Activated T-cell treated with anti-CD3 and anti-CD28 coated beads, Interleukin-2, amount 50 U/mL, for 1 hour (primary cell): Measurements from ENCODE around the gene ARL13A.
"Not testable (repeated sequence)": the region's sequence is repeated elsewhere in the genome, so short reads cannot be mapped to it uniquely, and the experiment has no call there.

ENCODE experiments used
- DNase-seq: peaks from one replicate; pipeline ENCODE4 v3.0.0-alpha.2; 2020

The ARL13A gene

DNA sequence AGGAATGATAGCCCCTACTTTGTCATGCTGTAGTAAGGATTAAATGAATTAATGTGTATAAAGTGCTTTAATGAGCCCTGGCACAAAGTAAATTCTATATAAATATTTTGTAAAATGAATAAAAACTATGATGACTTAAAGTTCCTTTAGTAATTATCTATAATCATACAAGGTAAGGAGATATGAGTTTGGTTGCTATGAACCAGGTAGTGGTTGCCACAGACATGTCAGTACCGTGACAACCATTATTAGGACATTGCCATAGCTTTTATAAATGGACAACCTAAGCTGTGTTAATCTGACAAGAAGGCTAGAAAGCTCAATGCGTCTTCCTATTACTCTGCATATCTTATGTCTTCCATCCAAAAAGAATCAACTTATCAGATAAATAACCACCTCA lies at the start of gene ARL13A:
Gene ARL13A (plus strand): TSS at position 301 of the 400 bp plus-strand sequence. CDS start 3,982 bp downstream, outside the sequence.
- DNase-seq: no peak

DNA sequence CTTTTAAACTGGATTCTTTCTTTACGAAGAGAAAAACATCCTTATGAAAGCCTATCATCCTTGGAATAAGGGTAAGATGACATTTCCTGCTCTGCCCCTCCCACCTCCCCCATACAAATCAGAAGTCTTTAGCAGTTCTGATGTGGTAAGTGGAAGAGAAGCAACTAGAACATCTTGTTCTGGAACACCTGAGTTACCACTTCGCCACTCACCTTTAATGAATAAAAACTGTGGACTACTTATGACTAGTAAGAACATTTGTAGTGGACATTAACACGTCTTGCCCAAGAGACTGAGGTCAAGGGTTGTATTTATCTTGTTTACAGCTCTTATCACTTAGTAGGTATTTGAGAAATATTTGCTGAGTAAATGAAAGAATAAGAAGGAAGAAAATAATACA lies 45.1 kb upstream of the ARL13A start:
- DNase-seq: no peak

DNA sequence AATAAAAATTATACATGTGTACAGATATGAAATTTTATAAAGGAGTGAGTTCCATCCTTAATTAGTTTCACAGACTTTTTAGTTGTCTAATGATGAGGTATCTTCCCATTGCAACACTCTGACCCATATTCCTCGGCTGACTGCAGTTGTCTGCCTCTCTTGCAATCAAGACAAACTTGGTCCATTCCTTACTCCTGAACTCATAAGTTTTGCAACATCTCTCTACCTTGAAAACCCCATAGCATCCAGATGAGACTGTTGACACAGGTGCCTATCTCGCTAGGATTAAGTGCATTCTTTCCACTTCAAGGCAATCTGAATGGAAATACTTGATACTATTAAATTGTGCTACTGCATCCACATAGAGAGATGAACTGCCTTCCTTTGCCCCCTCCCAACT lies 43.1 kb upstream of the ARL13A start:
- no peak for DNase-seq

DNA sequence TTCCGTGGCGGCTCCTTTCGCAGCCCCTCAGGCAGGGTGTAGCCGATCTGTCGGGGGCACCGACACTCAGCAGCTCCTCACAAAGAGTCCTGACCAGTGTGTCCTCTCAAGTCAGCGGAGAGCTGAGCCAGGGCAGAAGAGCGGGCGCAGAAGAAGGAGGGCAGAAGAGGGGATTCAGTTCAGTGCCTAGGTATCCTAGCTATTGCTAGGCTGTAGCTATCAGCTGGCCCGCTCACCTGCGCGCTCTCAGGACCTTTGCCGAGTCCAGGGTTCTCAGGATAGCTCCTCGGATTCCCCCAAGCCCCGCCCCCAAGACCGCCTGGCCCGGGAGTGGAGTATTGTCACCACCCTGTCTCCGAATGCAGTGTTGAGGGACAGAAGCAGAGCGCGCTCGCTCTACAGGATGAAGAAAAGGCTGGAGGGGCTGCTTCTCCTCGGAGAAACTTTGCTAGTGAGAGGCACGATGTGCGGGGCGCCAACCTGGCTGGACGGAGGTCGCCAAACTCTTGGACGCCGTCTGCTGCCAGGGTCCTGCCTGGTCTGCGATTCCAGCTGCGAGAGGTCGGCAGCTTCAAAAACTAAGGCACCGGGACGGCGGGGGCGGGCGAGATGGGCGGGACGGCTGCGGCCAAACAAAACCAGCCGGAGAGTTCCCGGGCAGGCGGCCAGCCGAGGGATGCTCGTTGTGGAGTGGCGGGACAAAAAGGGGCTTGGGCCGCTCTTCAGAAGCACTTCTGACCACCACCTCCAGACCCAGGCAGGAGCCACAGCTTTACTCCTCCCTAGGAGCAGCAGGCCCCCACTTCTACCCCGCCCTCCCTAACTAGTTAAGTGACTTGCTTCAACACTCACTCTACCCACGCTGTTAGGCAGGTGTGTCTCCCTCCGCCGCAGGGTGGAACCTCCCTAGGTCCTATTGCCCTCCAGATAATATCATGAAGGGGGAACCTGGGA lies 40.6 kb upstream of the ARL13A start, which contains the start of gene XKRX:
Gene XKRX (minus strand): TSS at position 258 of the 954 bp plus-strand sequence. CDS start 613 bp downstream, outside the sequence.
- peak; percentile 41 for DNase-seq

DNA sequence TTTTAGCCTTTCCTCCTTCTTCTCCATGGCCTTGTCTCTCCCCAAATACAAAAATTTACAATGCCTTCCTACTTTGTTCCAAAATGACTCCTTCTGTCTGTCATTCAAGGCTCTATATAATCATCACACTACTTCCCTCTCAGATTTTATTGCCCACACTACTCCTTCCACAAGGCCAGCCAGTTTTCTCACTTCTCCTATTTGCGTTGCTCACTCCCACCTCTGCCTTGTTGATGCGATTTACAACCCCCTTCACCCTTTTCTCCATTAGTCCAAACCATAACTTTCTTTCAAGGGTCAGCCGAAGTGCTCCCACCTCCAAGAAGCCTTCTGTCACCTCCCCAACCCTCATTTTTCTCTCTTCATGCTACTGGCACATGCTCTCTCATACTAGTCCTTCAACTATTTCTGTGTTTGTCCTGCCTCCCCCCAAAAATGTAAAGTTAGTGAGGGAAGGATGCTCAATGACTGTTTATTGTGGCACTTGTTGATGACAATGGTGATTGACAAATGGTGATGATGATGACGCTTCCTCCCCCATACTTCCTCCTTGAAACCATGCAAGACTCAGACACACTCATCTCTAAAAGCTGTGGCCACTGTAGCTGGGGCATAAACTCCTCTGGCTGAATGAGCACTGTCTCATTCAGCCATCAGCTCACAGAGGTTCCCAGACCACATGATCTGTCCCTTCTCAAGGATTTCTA lies 38.1 kb upstream of the ARL13A start:
- no peak for DNase-seq

DNA sequence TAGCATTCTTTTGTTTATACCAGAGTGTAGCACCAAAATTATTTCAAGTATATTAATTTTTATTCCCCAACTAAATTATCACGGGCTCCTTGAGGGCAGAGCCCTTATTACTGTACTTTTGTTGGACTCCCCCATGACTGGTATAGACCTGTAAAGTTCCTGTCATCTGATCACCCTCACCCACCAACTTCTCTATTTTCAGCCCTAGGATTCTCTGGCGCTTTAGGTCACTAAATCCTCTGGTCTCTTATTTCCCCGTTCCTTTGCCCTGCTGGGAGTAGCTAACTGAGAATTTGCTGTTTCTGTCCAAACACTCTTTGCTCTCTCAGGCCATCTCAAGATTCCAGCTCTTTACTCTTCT lies 37.6 kb upstream of the ARL13A start:
- no peak for DNase-seq

DNA sequence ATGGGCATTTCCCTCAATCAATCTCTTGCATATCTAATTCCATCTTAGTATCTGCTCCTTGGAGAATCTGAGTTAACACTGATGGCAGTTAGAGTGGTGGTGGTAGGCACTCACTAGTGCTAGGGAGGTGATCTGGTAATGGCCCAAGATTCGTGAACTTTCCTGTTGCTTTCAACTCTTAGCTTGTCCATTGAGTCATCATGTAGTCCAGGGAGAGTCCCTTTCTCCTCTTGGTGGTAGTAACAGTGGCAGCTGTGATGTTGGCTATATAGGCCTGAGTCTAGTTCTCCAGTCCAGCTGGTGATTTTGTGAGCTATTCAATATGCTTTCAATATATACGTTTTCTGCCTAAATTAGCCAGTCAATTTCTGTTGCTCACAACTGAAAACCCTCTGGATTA lies 33.7 kb upstream of the ARL13A start:
- DNase-seq: no peak

DNA sequence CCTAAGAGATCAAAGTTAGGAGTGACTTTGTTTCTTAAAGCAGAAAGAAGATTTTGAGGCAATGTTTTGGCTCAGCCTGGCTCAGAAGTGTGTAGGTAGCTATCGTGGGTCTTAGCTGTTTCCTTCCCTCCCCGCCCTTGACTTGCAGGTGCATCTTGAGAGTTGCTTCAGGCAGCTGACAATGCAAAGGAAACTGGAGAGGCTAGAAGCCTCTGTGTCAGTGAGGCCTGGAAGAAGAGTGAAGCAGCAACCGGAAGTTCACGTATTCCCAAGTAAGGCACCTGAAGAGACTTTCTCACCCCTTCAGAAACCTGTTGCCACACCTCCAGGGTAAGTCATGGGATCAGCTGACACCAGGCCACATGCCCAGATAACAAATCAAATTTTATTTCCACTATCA lies 30.2 kb upstream of the ARL13A start:
- DNase-seq: no peak

DNA sequence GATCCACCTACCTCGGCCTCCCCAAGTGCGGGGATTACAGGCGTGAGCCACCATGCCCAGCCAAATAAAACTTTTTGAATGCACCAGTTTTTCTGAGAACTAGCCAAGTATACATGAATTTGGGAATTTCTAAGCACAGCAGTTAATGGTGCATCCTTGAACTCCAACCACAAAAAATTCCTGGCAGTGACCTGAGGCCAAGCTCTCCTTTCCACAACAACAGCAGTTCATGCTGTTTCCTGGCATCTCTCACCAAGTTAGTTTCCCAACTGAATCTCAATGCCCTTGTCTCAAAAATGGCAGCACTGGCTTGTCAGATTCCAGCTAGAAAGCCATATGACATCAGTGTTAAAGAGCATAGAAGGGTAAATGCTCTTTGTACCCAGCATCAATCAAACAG lies 24.9 kb upstream of the ARL13A start:
- DNase-seq: no peak

DNA sequence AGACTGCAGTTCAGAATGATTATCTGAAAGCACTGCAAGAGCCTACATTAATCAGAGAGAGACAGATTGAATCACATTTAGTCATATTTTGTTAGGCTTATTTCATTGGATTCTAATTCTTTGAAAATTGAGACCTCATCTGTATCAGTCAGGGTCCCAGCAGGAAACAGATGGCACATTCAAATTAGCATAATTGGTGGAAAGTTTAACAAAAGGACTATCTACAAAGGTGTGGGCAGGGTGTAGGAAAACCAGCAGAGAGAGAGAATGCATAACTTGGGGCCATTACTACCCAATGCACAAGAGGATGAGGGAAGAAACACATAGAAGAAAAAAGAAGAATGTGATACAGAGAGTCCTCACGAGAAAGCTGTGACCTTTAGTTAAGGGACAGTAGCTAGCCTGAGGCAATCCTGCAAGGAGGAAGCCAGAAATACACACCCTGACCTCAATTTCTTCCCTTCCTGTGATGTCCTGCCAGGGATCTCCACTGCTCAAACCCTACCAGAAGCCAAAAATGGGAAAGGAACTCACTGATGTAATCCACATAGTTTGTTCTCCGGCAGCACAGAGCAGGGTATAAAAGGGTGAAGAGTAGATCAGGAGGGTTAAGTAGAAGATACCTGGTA lies 23.1 kb upstream of the ARL13A start:
- no peak for DNase-seq

DNA sequence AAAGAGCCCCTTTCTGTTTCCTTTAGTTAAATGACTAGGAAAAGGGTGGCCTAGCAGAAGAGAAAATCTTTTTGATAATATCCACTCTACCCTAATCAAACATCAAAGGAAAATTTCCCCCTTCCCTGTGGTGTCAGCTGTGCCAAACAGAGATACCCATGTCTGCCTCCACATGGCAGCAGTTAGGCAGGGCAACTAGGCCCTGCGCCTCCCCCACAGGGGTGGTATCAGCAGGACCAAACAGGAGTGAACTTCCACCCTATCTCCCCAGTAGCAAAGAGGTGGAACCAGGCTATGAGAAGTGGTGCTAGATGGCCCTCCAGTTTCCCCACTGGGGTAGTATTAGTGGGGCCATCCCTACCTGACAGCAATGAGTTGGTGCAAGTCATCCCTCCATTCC lies 21.0 kb upstream of the ARL13A start:
- DNase-seq: no peak

DNA sequence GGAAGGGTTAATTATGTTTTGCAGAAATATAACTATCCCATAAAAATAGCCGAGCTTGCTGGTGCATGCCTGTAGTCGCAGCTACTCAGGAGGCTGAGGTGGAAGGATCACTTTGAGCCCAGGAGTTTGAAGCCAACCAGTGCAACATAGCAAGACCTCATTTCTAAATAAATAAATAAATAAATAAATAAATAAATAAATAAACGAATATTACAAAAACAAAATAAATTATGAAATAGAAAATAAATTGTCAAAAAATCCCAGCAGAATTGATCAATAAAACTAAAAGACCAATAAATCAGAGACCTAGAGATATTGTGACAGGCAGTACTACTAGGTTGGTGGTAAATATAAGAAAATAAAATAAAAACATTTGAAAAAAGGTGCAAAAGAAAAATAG lies 6.7 kb upstream of the ARL13A start:
- no peak for DNase-seq

DNA sequence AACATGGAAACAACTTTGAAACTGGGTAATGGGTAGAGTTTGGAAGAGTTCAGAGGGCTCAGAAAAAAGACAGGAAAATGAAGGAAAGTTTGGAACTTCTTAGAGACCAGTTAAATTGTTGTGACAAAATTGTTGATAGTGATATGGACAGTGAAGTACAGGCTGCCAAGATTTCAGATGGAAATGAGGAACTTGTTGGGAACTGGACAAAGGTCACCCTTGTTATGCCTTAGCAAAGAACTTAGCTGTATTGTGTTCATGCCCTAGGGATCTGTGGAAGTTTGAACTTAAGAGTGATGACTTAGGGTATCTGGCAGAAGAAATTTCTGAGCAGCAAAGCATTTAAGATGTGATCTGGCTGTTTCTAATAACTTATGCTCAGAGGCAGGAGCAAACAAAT lies 5.1 kb upstream of the ARL13A start:
- no peak for DNase-seq

DNA sequence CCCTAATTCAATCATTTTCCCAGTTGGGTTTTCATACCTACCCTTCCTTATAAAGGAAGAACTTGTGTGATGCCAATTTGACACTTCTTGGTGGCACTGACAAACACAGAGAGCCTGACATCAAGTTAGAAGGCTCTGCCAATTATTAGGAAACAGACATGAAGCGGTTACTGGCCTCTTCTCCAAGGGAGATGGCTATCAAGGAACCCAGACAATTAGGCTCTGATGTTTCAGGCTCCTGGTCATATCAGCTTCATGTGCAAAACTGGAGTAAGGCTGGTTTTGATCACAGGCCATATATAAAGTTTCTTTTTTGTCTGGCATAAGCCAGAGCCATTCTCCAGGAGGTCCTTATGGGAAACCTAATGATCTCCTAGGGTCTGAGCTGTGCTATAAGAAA lies 428 bp downstream of the ARL13A start:
- DNase-seq: no peak

DNA sequence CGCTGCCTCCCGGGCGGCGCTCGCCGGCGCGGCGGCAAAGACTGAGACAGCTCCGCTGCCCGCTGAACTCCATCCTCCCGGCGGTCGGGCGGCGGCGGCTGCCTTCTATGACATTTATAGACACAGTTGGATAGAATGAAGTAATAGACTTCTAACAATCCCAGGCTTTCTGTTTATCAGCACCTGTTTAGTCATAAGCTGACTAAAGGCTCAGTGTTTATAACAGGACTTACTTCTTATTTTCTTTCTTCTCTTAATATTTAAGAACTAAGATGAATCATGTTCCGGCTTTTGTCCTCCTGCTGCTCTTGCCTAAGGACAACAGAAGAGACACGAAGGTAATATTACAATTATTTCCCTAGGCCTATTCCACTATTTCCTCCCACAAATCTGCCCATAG lies 3.9 kb downstream of the ARL13A start:
- DNase-seq: no peak

DNA sequence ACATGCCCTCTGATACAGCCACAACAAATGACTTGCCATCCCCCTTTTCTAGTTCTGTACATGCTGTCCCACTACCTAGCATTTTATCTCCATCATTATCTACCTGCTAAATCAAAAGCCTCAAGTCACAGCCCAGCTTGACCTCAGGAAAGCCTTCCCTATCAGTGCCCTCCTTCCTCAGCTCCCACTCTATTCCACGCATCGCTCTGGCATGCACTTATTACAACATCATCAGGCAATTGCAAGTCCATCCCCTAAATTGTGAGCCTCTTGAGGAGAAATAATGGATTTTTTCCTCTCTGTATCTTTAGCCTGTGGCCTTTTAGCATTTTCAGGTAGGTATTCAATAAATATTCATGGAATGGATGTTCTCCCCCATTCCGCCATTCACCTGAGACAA lies 5.7 kb downstream of the ARL13A start:
- no peak for DNase-seq

DNA sequence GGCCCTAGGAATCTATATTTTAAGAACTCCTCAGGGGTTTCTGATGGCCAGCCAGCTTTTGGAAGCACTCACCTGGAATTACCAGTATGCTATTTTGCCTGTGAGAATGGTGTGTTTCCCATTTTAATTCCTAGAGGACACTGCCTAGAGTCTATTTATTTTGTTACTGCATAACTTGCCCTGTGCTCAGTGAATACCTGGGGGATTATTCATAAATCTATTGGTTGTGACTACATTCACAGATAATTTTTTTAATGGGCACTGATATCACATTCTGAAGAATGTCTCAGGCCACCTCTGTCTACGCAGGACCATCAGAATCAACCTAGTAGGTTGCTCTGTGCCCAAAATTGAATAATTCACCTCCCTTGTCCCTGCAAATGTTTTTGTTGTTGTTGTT lies 6.7 kb downstream of the ARL13A start:
- DNase-seq: no peak

DNA sequence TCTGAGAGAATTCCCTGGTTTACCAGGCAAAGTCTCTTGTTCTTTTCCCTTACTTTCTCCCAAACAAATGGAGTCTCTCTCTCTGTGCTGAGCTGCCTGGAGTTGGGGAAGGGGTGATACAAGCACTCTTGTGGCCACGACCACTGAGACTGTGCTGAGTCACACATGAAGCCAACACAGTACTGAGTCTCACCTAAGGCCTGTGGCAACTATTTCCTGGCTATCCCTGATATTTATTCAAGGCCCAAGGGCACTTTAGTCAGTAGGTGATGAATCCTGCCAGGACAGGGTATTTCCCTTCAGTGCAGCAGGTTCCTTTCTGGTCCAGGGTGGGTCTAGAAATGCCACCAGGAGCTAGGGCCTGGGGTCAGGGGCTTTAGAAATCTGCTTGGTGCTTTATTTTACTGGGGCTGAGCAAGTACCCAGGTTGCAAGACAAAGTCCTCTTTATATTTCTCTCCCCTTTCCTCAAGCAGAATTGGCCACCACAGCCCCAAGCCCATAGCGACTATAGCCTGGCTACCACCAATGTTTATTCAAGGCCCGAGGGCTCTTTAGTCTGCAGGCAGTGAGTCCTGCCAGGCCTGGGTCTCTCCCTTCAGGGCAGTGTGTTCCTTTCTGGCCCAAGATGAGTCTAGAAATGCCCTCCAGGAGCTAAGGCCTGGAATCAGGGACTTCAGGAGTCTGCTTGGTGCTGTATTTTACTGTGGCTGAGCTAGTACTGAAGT lies 10.5 kb downstream of the ARL13A start:
- no peak for DNase-seq

DNA sequence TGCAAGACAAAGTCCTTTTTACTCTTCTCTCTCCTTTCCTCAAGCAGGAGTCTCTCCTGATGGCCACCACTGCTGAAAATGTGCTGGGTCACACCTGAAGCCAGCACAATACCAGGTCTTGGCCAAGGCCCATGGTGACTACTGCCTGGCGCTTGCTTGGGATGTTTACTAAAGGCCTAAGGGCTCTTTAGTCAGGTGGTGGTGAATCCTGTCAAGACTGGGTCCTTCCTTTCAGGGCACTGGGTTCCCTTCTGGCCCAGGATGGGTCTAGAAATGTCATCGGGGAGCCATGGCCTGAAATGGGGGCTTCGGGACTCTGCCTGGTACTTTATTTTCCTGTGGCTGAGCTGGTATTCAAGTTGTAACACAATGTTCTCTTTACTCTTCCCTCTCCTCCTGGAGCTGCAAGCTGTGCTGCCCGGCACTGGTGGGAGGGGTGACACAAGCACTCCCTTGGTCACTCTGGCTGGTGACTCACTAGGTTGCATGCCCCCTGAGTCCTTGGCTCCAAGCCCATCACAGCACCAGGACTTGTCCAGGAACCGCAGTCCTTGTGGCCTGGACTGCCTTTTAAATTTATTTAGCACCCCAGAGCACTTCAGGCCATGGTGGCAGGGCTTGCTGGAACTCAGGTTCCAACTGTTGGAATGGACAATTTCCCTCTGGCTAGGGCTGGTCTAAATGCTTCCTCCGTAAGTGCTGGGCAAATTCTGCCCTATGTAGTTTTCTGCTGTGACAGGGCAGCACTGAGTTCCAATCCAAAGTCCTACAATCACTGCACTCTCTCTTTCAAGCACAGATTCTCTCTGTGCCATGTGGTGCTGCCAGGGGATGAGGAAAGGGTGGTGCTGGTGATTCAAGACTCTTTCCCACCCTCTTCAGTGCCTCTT lies 11.3 kb downstream of the ARL13A start:
- no peak for DNase-seq

DNA sequence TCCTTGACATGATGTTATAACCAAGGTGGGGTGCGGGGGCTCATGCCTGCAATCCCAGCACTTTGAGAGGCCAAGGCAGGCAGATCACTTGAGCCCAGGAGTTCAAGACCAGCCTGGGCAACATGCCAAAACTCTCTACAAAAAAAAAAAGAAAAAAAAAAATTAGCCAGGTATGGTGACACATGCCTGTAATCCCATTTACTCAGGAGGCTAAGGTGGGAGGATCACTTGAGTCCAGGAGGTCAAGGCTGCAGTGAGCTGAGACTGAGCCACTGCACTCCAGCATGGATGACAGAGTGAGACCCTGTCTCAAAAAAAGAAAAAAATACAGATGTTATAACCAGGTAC lies 12.0 kb downstream of the ARL13A start:
- DNase-seq: not testable (repeated sequence)

DNA sequence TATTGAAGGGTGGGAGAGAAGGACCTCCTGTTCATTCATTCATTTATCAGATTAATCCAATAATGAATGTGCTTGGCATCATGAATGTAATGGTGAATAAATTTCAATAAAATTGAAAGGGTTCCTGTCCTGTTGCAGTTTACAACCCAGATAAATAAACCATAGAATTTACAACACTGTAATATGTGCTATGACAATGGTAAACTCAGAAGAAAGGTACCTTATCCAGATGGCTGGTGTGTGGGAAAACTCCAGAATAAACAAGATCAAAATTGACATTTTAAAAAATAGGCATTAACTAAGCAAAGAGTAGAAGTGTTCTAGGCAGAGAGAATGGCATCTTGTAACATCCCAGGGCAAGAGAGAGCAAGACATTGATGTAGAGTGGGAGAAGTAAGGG lies 15.3 kb downstream of the ARL13A start:
- DNase-seq: no peak

DNA sequence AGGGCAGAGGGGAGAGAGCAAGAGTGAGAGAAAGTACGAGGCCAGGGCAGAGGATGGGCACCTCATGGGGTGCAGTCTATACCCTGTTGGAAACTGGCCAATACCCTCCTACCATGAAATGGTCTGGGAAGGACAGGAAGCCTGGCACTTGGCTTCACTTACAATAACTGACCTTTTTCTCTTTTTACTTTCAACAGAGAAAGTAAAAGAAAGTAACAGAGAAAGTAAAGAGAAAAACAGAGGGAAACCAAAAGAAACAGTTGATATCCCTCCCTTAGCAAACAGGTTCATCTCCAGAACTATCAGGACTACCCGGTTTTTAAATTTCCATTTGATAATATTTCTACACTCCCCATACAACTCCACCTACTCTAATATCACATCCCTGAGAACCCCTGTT lies 20.6 kb downstream of the ARL13A start:
- DNase-seq: no peak
